PC-3 (cell line): ENCODE data around the gene EXD3.

Source experiments
- EZH2 ChIP-seq: fragments of 300-600 bp; sonication (generic); IDR thresholded peaks from one replicate; pipeline ENCODE4 v1.6.1; 2017; ENCODE audit warnings: antibody characterized with exemption, mild to moderate bottlenecking, low read length; ENCODE audit not compliant: unreplicated experiment
- TF ChIP-seq, protein P1 (sequence below): fragments of 300-600 bp; sonication (generic); conservative IDR thresholded peaks from 2 replicates; pipeline ENCODE4 v1.5.1; 2017; ENCODE audit warnings: antibody characterized with exemption, low read depth, mild to moderate bottlenecking, low read length

DNA sequence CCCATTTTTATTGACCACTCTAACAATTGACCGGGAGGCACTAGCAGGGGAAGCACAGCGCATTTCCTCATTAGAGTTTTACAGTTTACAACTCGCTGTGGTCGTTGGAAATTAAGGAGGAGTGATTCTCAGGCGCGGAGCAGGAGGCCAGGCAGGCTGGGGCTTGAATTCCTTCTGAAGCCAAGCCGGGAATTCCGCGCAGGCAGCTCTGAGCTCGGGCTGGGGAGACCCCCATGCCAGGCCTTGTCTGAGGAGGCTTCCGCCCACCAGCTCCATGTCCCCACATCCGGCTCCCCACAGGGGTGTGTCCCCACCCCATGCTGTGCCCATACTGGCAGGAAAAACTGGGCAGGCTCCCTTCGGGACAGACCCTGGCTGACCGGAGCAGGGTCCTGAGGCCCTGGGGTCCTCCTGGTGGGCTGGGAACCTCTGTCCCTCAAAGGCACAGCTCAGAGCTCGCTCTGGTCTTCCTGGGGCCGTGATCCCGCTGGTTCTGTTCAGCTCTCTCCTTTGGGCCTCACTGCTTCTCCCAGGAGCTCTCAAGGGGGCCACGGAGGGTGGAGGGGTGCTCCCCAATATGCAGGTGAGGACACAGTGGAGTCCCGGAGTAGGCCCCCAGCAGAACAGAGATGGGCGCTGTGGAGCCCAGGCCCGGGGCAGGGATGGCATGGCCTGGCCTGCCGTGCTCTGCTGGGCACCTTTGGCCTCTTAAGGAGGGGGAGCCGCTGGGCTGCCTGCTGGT is 119.6 kb downstream of the EXD3 start:
- TF ChIP-seq, protein P1, sequence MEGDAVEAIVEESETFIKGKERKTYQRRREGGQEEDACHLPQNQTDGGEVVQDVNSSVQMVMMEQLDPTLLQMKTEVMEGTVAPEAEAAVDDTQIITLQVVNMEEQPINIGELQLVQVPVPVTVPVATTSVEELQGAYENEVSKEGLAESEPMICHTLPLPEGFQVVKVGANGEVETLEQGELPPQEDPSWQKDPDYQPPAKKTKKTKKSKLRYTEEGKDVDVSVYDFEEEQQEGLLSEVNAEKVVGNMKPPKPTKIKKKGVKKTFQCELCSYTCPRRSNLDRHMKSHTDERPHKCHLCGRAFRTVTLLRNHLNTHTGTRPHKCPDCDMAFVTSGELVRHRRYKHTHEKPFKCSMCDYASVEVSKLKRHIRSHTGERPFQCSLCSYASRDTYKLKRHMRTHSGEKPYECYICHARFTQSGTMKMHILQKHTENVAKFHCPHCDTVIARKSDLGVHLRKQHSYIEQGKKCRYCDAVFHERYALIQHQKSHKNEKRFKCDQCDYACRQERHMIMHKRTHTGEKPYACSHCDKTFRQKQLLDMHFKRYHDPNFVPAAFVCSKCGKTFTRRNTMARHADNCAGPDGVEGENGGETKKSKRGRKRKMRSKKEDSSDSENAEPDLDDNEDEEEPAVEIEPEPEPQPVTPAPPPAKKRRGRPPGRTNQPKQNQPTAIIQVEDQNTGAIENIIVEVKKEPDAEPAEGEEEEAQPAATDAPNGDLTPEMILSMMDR = no peak
- TF ChIP-seq EZH2 = no peak
